Effector memory CD4-positive, alpha-beta T cell (primary cell): ENCODE measurements around the gene NTRK2.

Experiments used
- DNase-seq, 3 donors: peaks; one replicate each; pipeline ENCODE4 v3.0.0-alpha.2; 2020
- H3K27ac ChIP-seq: 2 replicates; pipeline ENCODE4 v1.7.0; 2013; ENCODE audit warnings: mild to moderate bottlenecking, low read length, moderate library complexity; ENCODE audit not compliant: insufficient read depth, poor library complexity, severe bottlenecking
- H3K27me3 ChIP-seq: replicated peaks from 2 replicates; pipeline ENCODE4 v1.7.0; 2013; ENCODE audit warnings: mild to moderate bottlenecking, low read length; ENCODE audit not compliant: insufficient read depth, control insufficient read depth, poor library complexity, severe bottlenecking
- H3K36me3 ChIP-seq: 2 replicates; pipeline ENCODE4 v1.7.0; 2013; ENCODE audit warnings: mild to moderate bottlenecking, low read length, moderate library complexity; ENCODE audit not compliant: control insufficient read depth, insufficient read depth
- H3K4me1 ChIP-seq: 2 replicates; pipeline ENCODE4 v1.7.0; 2013; ENCODE audit warnings: low read length, mild to moderate bottlenecking; ENCODE audit not compliant: control insufficient read depth, insufficient read depth, poor library complexity, severe bottlenecking
- H3K4me3 ChIP-seq: 2 replicates; pipeline ENCODE4 v1.7.0; 2013; ENCODE audit warnings: low read length, low read depth, mild to moderate bottlenecking; ENCODE audit not compliant: insufficient read depth, poor library complexity, severe bottlenecking
- H3K9me3 ChIP-seq: 2 replicates; pipeline ENCODE4 v1.7.0; 2013; ENCODE audit warnings: mild to moderate bottlenecking, low read length, moderate library complexity; ENCODE audit not compliant: control insufficient read depth

The NTRK2 gene

GRCh38 chr9:84702471-84702870 is 32.9 kb downstream of the NTRK2 start:
- no peak overlapping the region for H3K27ac ChIP-seq
- H3K36me3 ChIP-seq = no peaks in the 10 kb centered on the region
- H3K4me1 ChIP-seq = no peaks in the 10 kb centered on the region
- no peaks in the 10 kb centered on the region for H3K27me3 ChIP-seq
- no peak overlapping the region for H3K4me3 ChIP-seq
- no peak for DNase-seq
- no peaks in the 10 kb centered on the region for H3K9me3 ChIP-seq

GRCh38 chr9:84703793-84704192 is 34.3 kb downstream of the NTRK2 start:
- DNase-seq = no peak
- Histone ChIP-seq H3K36me3 (no peaks in the 10 kb centered on the region), H3K9me3 (no peaks in the 10 kb centered on the region), H3K27ac (no peak overlapping the region), H3K27me3 (no peaks in the 10 kb centered on the region), H3K4me3 (no peak overlapping the region), H3K4me1 (no peaks in the 10 kb centered on the region)

GRCh38 chr9:84705128-84705527 is 35.6 kb downstream of the NTRK2 start:
- DNase-seq = no peak
- Histone ChIP-seq H3K9me3 (no peaks in the 10 kb centered on the region), H3K36me3 (no peaks in the 10 kb centered on the region), H3K4me3 (no peak overlapping the region), H3K4me1 (no peaks in the 10 kb centered on the region), H3K27ac (no peak overlapping the region), H3K27me3 (no peaks in the 10 kb centered on the region)

- no peak overlapping the region for H3K4me3 ChIP-seq
- no peak for DNase-seq
- no peaks in the 10 kb centered on the region for H3K36me3 ChIP-seq
- H3K4me1 ChIP-seq = no peaks in the 10 kb centered on the region
- no peak overlapping the region for H3K27ac ChIP-seq
- H3K9me3 ChIP-seq = no peaks in the 10 kb centered on the region
- no peaks in the 10 kb centered on the region for H3K27me3 ChIP-seq
Observed at GRCh38 chr9:84708400-84708799, 38.9 kb downstream of the NTRK2 start.

GRCh38 chr9:84709056-84709455 is 39.5 kb downstream of the NTRK2 start:
- no peak overlapping the region for H3K4me3 ChIP-seq
- H3K27me3 ChIP-seq = no peaks in the 10 kb centered on the region
- DNase-seq = no peak
- H3K36me3 ChIP-seq = no peaks in the 10 kb centered on the region
- no peak overlapping the region for H3K27ac ChIP-seq
- no peaks in the 10 kb centered on the region for H3K9me3 ChIP-seq
- H3K4me1 ChIP-seq = no peaks in the 10 kb centered on the region

- DNase-seq = no peak
- Histone ChIP-seq H3K27me3 (no peaks in the 10 kb centered on the region), H3K27ac (no peak overlapping the region), H3K36me3 (no peaks in the 10 kb centered on the region), H3K4me3 (no peak overlapping the region), H3K9me3 (no peaks in the 10 kb centered on the region), H3K4me1 (no peaks in the 10 kb centered on the region)
Observed at GRCh38 chr9:84710701-84711397, 41.3 kb downstream of the NTRK2 start.

- no peaks in the 10 kb centered on the region for H3K4me1 ChIP-seq
- DNase-seq = no peak
- H3K9me3 ChIP-seq = no peaks in the 10 kb centered on the region
- no peaks in the 10 kb centered on the region for H3K27me3 ChIP-seq
- no peaks in the 10 kb centered on the region for H3K36me3 ChIP-seq
- H3K27ac ChIP-seq = no peak overlapping the region
- no peak overlapping the region for H3K4me3 ChIP-seq
Observed at GRCh38 chr9:84711398-84711777, 41.9 kb downstream of the NTRK2 start.

GRCh38 chr9:84711936-84712335 is 42.4 kb downstream of the NTRK2 start:
- Histone ChIP-seq H3K27me3 (no peaks in the 10 kb centered on the region), H3K4me1 (no peaks in the 10 kb centered on the region), H3K9me3 (no peaks in the 10 kb centered on the region), H3K27ac (no peak overlapping the region), H3K36me3 (no peaks in the 10 kb centered on the region), H3K4me3 (no peak overlapping the region)
- DNase-seq = no peak

- Histone ChIP-seq H3K4me1 (no peaks in the 10 kb centered on the region), H3K27me3 (no peaks in the 10 kb centered on the region), H3K36me3 (no peaks in the 10 kb centered on the region), H3K27ac (no peak overlapping the region), H3K9me3 (no peaks in the 10 kb centered on the region), H3K4me3 (no peak overlapping the region)
- DNase-seq = no peak
Observed at GRCh38 chr9:84716217-84716616, 46.7 kb downstream of the NTRK2 start.

- no peaks in the 10 kb centered on the region for H3K36me3 ChIP-seq
- H3K4me3 ChIP-seq = no peak overlapping the region
- H3K27ac ChIP-seq = no peak overlapping the region
- DNase-seq = no peak
- no peaks in the 10 kb centered on the region for H3K4me1 ChIP-seq
- H3K27me3 ChIP-seq = no peaks in the 10 kb centered on the region
- H3K9me3 ChIP-seq = no peaks in the 10 kb centered on the region
Observed at GRCh38 chr9:84718476-84718875, 48.9 kb downstream of the NTRK2 start.
